ENCODE measurements around the gene HSD17B10.

HSD17B10 gene

DNA sequence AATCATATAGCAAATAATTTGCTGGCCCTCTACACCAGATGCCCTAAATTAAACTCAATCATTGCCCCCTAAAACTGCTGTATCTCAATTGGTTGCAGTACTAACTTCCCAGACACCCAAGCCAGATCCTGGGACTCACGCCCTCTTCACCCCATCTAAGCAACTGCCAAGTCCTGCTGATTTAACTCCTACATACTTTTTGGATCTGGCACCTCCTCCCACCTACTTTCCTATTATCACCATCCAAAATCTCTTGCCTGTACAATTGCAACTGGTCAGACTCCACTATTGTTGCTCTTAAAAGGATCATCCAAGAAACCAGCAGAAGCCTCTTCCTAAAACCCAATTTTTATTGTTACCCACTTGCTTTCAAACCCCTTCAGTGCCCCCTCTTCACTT, 4.7 kb upstream of the HSD17B10 start:
- in situ Hi-C loops (cut with HindIII; ENCODE audit: low sequenced_read_pairs), result no loop called here
- no peak for TF ChIP-seq CTCF (IDR thresholded peaks at IDR 0.05; ENCODE audit: low read depth, low read length, missing control alignments)
- no peak for DNase-seq (ENCODE audit: low read depth)
- no peak overlapping the region for H3K4me3 ChIP-seq (ENCODE audit: low read depth, low read length)

GRCh38 chrX:53438174-53438831, 4.1 kb upstream of the HSD17B10 start:
- in situ Hi-C loops (cut with HindIII; ENCODE audit: low sequenced_read_pairs), result no loop called here
- no peak for TF ChIP-seq CTCF (IDR thresholded peaks at IDR 0.05; ENCODE audit: low read depth, low read length, missing control alignments)
- DNase-seq (ENCODE audit: low read depth), result no peak
- no peak overlapping the region for H3K4me3 ChIP-seq (ENCODE audit: low read depth, low read length)

DNA sequence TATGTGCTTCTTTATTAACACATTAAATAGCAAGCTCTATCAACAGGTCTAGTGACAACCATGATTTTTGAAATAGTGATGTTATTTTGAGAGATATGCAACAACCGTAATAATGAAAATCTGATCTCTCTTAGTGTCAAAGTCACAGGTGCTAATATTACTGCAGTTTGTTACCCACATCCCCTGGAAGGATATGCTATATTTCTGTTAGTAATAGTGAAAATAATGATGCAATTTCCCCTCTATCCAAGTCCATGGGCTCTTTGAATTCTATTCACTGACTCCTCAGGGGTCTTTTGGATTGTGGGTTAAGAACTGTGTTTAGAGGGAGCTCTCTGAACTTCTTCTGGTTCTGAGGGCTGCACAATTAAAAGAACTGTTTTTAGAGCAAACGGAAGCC, 3.0 kb upstream of the HSD17B10 start:
- no peak for TF ChIP-seq CTCF (IDR thresholded peaks at IDR 0.05; ENCODE audit: low read depth, low read length, missing control alignments)
- no peak overlapping the region for H3K4me3 ChIP-seq (ENCODE audit: low read depth, low read length)
- DNase-seq (ENCODE audit: low read depth), result no peak
- in situ Hi-C loops (cut with HindIII; ENCODE audit: low sequenced_read_pairs), result no loop called here

- in situ Hi-C loops (cut with HindIII; ENCODE audit: low sequenced_read_pairs), result no loop called here
- H3K4me3 ChIP-seq (ENCODE audit: low read depth, low read length), result no peak overlapping the region
- DNase-seq (ENCODE audit: low read depth), result peak; percentile 57
- peak; percentile 94 for TF ChIP-seq CTCF (IDR thresholded peaks at IDR 0.05; ENCODE audit: low read depth, low read length, missing control alignments)
These were observed 1.8 kb upstream of the HSD17B10 start for GRCh38 chrX:53435997-53436396.

GRCh38 chrX:53430231-53430630, 3.9 kb downstream of the HSD17B10 start:
- no peak for TF ChIP-seq CTCF (IDR thresholded peaks at IDR 0.05; ENCODE audit: low read depth, low read length, missing control alignments)
- DNase-seq (ENCODE audit: low read depth), result no peak
- H3K4me3 ChIP-seq (ENCODE audit: low read depth, low read length), result no peak overlapping the region
- in situ Hi-C loops (cut with HindIII; ENCODE audit: low sequenced_read_pairs), result no loop called here

- in situ Hi-C loops (cut with HindIII; ENCODE audit: low sequenced_read_pairs), result no loop called here
These were observed 4.4 kb downstream of the HSD17B10 start for GRCh38 chrX:53429755-53430154.

More at GRCh38 chrX:53429755-53430154, 4.4 kb downstream of the HSD17B10 start:
- TF ChIP-seq CTCF (IDR thresholded peaks at IDR 0.05; ENCODE audit: low read depth, low read length, missing control alignments), result no peak
- no peak overlapping the region for H3K4me3 ChIP-seq (ENCODE audit: low read depth, low read length)
- no peak for DNase-seq (ENCODE audit: low read depth)

Data from astrocyte of the cerebellum (primary cell).